Peyer's patch (tissue), 4 donors: Measurements from ENCODE around the gene GFI1B.

Source experiments
- POLR2A ChIP-seq, 2 donors: fragments of 450-650 bp; IDR thresholded peaks; one replicate each; pipeline ENCODE4 v1.5.1; 2017; ENCODE audit warnings: antibody characterized with exemption in 2 of 2, mild to moderate bottlenecking in 2 of 2, moderate library complexity in 2 of 2
- TF ChIP-seq, protein P1 (sequence below), 6 experiments: fragments of 450-650 bp in 4 of 6; fragments of 200-600 bp in 2 of 6; sonication (generic) in 1 of 6; IDR thresholded peaks; one replicate each; pipeline ENCODE4 v1.5.1; 2017 to 2019; ENCODE audit warnings: antibody characterized with exemption in 6 of 6, mild to moderate bottlenecking in 3 of 6, moderate library complexity in 1 of 6

DNA sequence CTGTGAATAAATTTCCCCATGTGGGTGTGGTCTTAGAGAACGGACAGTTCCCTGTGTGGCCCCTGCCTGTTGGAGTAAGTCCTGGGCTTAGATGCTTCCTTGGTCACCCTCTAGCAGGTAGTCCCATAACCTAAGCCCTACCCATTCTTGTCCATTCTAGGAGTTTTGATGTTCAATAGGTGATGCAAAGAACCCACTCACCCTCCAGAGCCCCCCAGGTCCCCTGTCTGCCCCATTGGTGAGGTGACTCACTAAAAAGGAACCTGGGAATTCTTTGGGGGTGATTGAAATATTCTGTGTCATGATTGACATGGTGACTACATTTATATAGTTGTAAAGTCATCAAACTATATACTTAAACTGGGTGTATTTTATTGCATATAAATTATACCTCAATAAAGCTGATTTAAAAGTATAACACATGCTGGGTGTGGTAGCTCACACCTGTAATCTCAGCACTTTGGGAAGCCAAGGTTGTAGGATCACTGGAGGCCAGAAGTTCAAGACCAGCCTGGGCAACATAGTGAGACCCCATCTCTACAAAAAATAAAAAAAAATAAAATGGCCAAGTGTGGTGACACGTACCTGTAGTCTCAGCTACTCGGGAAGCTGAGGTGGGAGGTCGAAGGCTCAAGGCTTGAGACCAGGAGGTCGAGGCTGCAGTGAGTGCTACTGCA lies 31.6 kb downstream of the GFI1B start:
- TF ChIP-seq, protein P1, sequence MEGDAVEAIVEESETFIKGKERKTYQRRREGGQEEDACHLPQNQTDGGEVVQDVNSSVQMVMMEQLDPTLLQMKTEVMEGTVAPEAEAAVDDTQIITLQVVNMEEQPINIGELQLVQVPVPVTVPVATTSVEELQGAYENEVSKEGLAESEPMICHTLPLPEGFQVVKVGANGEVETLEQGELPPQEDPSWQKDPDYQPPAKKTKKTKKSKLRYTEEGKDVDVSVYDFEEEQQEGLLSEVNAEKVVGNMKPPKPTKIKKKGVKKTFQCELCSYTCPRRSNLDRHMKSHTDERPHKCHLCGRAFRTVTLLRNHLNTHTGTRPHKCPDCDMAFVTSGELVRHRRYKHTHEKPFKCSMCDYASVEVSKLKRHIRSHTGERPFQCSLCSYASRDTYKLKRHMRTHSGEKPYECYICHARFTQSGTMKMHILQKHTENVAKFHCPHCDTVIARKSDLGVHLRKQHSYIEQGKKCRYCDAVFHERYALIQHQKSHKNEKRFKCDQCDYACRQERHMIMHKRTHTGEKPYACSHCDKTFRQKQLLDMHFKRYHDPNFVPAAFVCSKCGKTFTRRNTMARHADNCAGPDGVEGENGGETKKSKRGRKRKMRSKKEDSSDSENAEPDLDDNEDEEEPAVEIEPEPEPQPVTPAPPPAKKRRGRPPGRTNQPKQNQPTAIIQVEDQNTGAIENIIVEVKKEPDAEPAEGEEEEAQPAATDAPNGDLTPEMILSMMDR (IDR thresholded peaks at IDR 0.05) = no peak
- TF ChIP-seq POLR2A (IDR thresholded peaks at IDR 0.05) = no peak
